ENCODE data around the gene XRCC4. TPM values are rescaled to one million over a fixed set of nuclear protein-coding genes. Genes with fewer than 3 reads are reported as not detected.

XRCC4 gene
- total and polyA plus RNA-seq, 11 donors = 3.3 to 50.5 (median 8.0) TPM

- no peaks in the 10 kb centered on the region for H3K36me3 ChIP-seq
- H3K27ac ChIP-seq = peak overlapping the region in 1 of 12 donors; percentile 91
- TF ChIP-seq POLR2A (IDR thresholded peaks at IDR 0.05) (no peak), CTCF (IDR thresholded peaks at IDR 0.05) (no peak)
- ATAC-seq (peak in 3 of 4 donors; percentile 46 to 66 (median 48)), DNase-seq (no peak)
- no peaks in the 10 kb centered on the region for H3K27me3 ChIP-seq
- H3K9me3 ChIP-seq = no peaks in the 10 kb centered on the region
- peaks cover 0 to 14% (median 0%) of the 10 kb centered on the region in 12 donors for H3K4me1 ChIP-seq
- whole genome bisulfite sequencing, 4 donors = 85 to 91% (median 86%) methylated on average over 3 of the region's 3 CpGs
- H3K4me3 ChIP-seq = no peak overlapping the region
- intact Hi-C loops (cut with DNase I) = no loop called here
These were observed 291.5 kb downstream of the XRCC4 start for GRCh38 chr5:83368835-83369234.

DNA sequence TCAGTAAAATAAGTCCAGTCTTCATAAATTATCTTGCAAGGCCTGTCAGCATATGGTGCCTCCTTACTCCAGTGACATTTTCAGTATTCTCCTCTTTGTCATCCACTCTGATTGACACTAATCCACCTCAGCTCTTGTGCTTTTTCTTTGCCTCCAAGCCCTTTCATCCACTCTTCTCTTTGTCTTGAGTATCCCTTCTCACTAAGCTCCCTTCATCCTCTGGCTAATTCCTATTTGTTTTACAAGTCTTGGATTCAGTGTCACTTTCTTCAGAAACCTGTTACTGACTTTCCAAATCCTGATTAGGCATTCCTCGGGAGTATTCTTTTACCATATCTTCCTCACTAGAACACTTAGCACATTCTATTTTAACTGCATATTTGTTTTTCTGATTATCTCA is 293.6 kb downstream of the XRCC4 start:
- DNase-seq = no peak

GRCh38 chr5:83371726-83372125 is 294.4 kb downstream of the XRCC4 start:
- intact Hi-C loops (cut with DNase I) = no loop called here
- Histone ChIP-seq H3K27me3 (no peaks in the 10 kb centered on the region), H3K36me3 (no peaks in the 10 kb centered on the region), H3K27ac (no peak overlapping the region), H3K9me3 (no peaks in the 10 kb centered on the region), H3K4me1 (peaks cover 0 to 27% (median 0%) of the 10 kb centered on the region in 12 donors), H3K4me3 (no peak overlapping the region)
- DNase-seq (no peak), ATAC-seq (no peak)
- 64 to 90% (median 82%) methylated on average over 1 of the region's 1 CpG for WGBS, 4 donors
- TF ChIP-seq CTCF (IDR thresholded peaks at IDR 0.05) = no peak
- no peak for TF ChIP-seq POLR2A (IDR thresholded peaks at IDR 0.05)

More for the DNA sequence above, 293.6 kb downstream of the XRCC4 start:
- 43 to 69% (median 63%) methylated on average over 1 of the region's 1 CpG for WGBS, 4 donors
- H3K9me3 ChIP-seq = no peaks in the 10 kb centered on the region
- H3K4me1 ChIP-seq = peaks cover 0 to 21% (median 0%) of the 10 kb centered on the region in 12 donors
- intact Hi-C loops (cut with DNase I) = no loop called here
- no peaks in the 10 kb centered on the region for H3K27me3 ChIP-seq
- no peak for ATAC-seq
- H3K36me3 ChIP-seq = no peaks in the 10 kb centered on the region
- H3K27ac ChIP-seq = no peak overlapping the region
- H3K4me3 ChIP-seq = no peak overlapping the region
- TF ChIP-seq POLR2A (IDR thresholded peaks at IDR 0.05) (no peak), CTCF (IDR thresholded peaks at IDR 0.05) (no peak)

DNA sequence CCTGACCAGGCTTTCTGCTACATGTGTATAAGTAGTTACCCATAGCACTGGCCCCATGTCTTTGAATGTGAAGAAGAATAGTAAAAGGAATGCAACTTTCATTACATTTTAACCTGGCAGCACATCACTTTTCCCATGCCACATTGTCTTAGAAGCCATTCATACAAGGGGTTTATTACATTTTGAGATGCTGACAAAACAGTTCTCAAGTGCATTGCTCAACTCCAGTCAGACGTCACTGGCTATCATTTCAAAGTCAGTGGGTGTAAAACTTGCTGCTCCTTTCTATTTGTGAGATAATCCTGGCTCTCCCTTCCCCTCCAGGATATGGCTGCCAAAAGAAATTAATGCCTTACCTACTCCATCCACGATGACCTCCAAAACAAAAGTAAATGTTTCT is 297.2 kb downstream of the XRCC4 start:
- ATAC-seq (peak; percentile 9 to 80 (median 61)), DNase-seq (peak in 4 of 5 donors; percentile 20 to 37 (median 24))
- Histone ChIP-seq H3K9me3 (no peaks in the 10 kb centered on the region), H3K27me3 (no peaks in the 10 kb centered on the region), H3K27ac (peak overlapping the region in 8 of 12 donors; percentile 9 to 80 (median 63)), H3K36me3 (no peaks in the 10 kb centered on the region), H3K4me1 (peaks cover 0 to 31% (median 0%) of the 10 kb centered on the region in 12 donors), H3K4me3 (no peak overlapping the region)
- intact Hi-C loops (cut with DNase I) = no loop called here
- WGBS, 4 donors = 41 to 64% (median 47%) methylated on average over 2 of the region's 2 CpGs
- TF ChIP-seq POLR2A (IDR thresholded peaks at IDR 0.05) (no peak), CTCF (IDR thresholded peaks at IDR 0.05) (no peak)

All from heart left ventricle (tissue), 16 donors.